Nephron (organoid): Measurements from ENCODE around the gene MRAP.
"Not testable (repeated sequence)": the region's sequence is repeated elsewhere in the genome, so short reads cannot be mapped to it uniquely, and the experiment has no call there.

Experiments
- H3K27ac Mint-ChIP-seq, 3 experiments: 2 replicates each; pipeline ENCODE4 v1.8.0; 2020; ENCODE audit warnings: mixed read lengths in 3 of 3, mild to moderate bottlenecking in 2 of 3, moderate library complexity in 1 of 3
- H3K27me3 Mint-ChIP-seq: 2 replicates; pipeline ENCODE4 v1.8.0; 2021; ENCODE audit warnings: low read depth, mild to moderate bottlenecking, moderate library complexity, mixed read lengths
- H3K36me3 Mint-ChIP-seq: 2 replicates; pipeline ENCODE4 v1.8.0; 2020; ENCODE audit warnings: low read depth, mixed read lengths
- H3K4me1 Mint-ChIP-seq: 2 replicates; pipeline ENCODE4 v1.8.0; 2020; ENCODE audit warnings: mixed read lengths
- H3K4me3 Mint-ChIP-seq, 3 experiments: 2 replicates each; pipeline ENCODE4 v1.8.0; 2020; ENCODE audit warnings: mild to moderate bottlenecking in 3 of 3, mixed read lengths in 3 of 3, moderate library complexity in 2 of 3
- H3K9me3 Mint-ChIP-seq: 2 replicates; pipeline ENCODE4 v1.8.0; 2020; ENCODE audit warnings: mixed read lengths
- CTCF ChIP-seq, 3 experiments: fragments of 200-600 bp; sonication (generic); IDR thresholded peaks; one replicate each; pipeline ENCODE4 v1.5.0; 2021; ENCODE audit warnings: antibody characterized with exemption in 3 of 3; ENCODE audit not compliant: unreplicated experiment in 3 of 3

MRAP gene

GRCh38 chr21:32309906-32310460, 11.3 kb downstream of the MRAP start:
- TF ChIP-seq CTCF (IDR thresholded peaks at IDR 0.05; ENCODE audit: unreplicated experiment in 3 of 3) = no peak
- Mint-ChIP-seq H3K27ac (no peak overlapping the region), H3K4me3 (no peak overlapping the region), H3K27me3 (no peaks in the 10 kb centered on the region), H3K9me3 (no peaks in the 10 kb centered on the region), H3K36me3 (peaks cover 27% of the 10 kb centered on the region), H3K4me1 (no peaks in the 10 kb centered on the region)

- not testable (repeated sequence) for H3K4me3 Mint-ChIP-seq, H3K9me3 Mint-ChIP-seq, H3K27me3 Mint-ChIP-seq, H3K4me1 Mint-ChIP-seq, H3K27ac Mint-ChIP-seq
- peaks cover 27% of the 10 kb centered on the region for H3K36me3 Mint-ChIP-seq
Measured at GRCh38 chr21:32310976-32311375, 12.3 kb downstream of the MRAP start.

GRCh38 chr21:32311621-32312020, 13.0 kb downstream of the MRAP start:
- no peak overlapping the region for H3K4me3 Mint-ChIP-seq
- H3K4me1 Mint-ChIP-seq = no peaks in the 10 kb centered on the region
- peaks cover 27% of the 10 kb centered on the region for H3K36me3 Mint-ChIP-seq
- H3K27ac Mint-ChIP-seq = no peak overlapping the region
- H3K9me3 Mint-ChIP-seq = no peaks in the 10 kb centered on the region
- no peak for TF ChIP-seq CTCF (IDR thresholded peaks at IDR 0.05; ENCODE audit: unreplicated experiment in 3 of 3)
- no peaks in the 10 kb centered on the region for H3K27me3 Mint-ChIP-seq

GRCh38 chr21:32312326-32312725, 13.7 kb downstream of the MRAP start:
- Mint-ChIP-seq H3K9me3 (no peaks in the 10 kb centered on the region), H3K36me3 (peaks cover 26% of the 10 kb centered on the region), H3K27me3 (no peaks in the 10 kb centered on the region), H3K27ac (no peak overlapping the region), H3K4me3 (no peak overlapping the region), H3K4me1 (no peaks in the 10 kb centered on the region)
- no peak for TF ChIP-seq CTCF (IDR thresholded peaks at IDR 0.05; ENCODE audit: unreplicated experiment in 3 of 3)

GRCh38 chr21:32312976-32313375, 14.3 kb downstream of the MRAP start:
- no peak for TF ChIP-seq CTCF (IDR thresholded peaks at IDR 0.05; ENCODE audit: unreplicated experiment in 3 of 3)
- no peak overlapping the region for H3K4me3 Mint-ChIP-seq
- no peaks in the 10 kb centered on the region for H3K27me3 Mint-ChIP-seq
- H3K4me1 Mint-ChIP-seq = no peaks in the 10 kb centered on the region
- no peaks in the 10 kb centered on the region for H3K9me3 Mint-ChIP-seq
- H3K36me3 Mint-ChIP-seq = peaks cover 26% of the 10 kb centered on the region
- no peak overlapping the region for H3K27ac Mint-ChIP-seq

- Mint-ChIP-seq H3K27ac (no peak overlapping the region), H3K9me3 (no peaks in the 10 kb centered on the region), H3K36me3 (peaks cover 40% of the 10 kb centered on the region), H3K27me3 (no peaks in the 10 kb centered on the region), H3K4me3 (no peak overlapping the region), H3K4me1 (peaks cover 2% of the 10 kb centered on the region)
- no peak for TF ChIP-seq CTCF (IDR thresholded peaks at IDR 0.05; ENCODE audit: unreplicated experiment in 3 of 3)
Measured at GRCh38 chr21:32314806-32315205, 16.2 kb downstream of the MRAP start.
